ENCODE measurements around the gene SPEF2. TPM values are rescaled to one million over a fixed set of nuclear protein-coding genes. Genes with fewer than 3 reads are reported as not detected.

Gene SPEF2
- 2.7 TPM for total RNA-seq
- long read RNA-seq, full-length matches to known transcripts = 4 of 6 reads
- long read RNA-seq, partial matches to known transcripts = 1 of 6 reads
- long read RNA-seq, other reads (novel, unspliced or antisense) = 1 of 6 reads

- intact Hi-C loops (cut with micrococcal nuclease) = no loop called here
- TF ChIP-seq, protein P1, sequence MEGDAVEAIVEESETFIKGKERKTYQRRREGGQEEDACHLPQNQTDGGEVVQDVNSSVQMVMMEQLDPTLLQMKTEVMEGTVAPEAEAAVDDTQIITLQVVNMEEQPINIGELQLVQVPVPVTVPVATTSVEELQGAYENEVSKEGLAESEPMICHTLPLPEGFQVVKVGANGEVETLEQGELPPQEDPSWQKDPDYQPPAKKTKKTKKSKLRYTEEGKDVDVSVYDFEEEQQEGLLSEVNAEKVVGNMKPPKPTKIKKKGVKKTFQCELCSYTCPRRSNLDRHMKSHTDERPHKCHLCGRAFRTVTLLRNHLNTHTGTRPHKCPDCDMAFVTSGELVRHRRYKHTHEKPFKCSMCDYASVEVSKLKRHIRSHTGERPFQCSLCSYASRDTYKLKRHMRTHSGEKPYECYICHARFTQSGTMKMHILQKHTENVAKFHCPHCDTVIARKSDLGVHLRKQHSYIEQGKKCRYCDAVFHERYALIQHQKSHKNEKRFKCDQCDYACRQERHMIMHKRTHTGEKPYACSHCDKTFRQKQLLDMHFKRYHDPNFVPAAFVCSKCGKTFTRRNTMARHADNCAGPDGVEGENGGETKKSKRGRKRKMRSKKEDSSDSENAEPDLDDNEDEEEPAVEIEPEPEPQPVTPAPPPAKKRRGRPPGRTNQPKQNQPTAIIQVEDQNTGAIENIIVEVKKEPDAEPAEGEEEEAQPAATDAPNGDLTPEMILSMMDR (IDR thresholded peaks at IDR 0.05; ENCODE audit: borderline replicate concordance) = peak; percentile 78
- Histone ChIP-seq H3K4me1 (peaks cover 18% of the 10 kb centered on the region), H3K4me3 (peak within 1 kb of the TSS; percentile 86), H3K27me3 (ENCODE audit: low read depth) (no peaks in the 10 kb centered on the region), H3K27ac (replicated peaks) (no peak within 1 kb of the TSS), H3K9me3 (replicated peaks) (peaks cover 13% of the 10 kb centered on the region), H3K36me3 (no peaks in the 10 kb centered on the region)
- DNase-seq = peak; percentile 78
Measured at GRCh38 chr5:35617435-35618303, at the start of gene SPEF2. Gene SPEF2 (plus strand): TSS chr5:35617863. CDS start chr5:35617998, 135 bp downstream.

DNA sequence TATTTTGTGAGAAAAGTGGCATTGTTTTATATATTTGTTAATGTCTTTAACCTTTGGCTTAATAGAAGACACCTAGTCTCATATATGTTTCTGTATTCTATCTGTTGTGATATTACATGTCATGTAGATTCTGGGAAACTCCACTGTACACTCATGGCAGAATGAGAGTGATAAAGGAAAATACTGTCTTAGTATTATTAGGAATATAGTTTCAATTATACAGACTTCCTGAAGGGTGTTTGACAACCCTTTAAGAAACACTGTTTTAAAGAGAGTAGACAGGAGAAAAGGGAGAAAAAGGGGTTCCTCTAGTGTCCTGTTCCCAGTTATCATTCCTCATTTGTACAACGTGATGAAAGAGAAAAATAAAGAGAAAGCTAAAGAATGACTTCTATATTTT lies 42.1 kb upstream of the SPEF2 start:
- Histone ChIP-seq H3K4me3 (no peak overlapping the region), H3K27me3 (ENCODE audit: low read depth) (no peaks in the 10 kb centered on the region), H3K36me3 (no peaks in the 10 kb centered on the region), H3K9me3 (replicated peaks) (no peaks in the 10 kb centered on the region), H3K27ac (replicated peaks) (no peak overlapping the region), H3K4me1 (no peaks in the 10 kb centered on the region)
- intact Hi-C loops (cut with micrococcal nuclease) = no loop called here
- TF ChIP-seq, protein P1 (IDR thresholded peaks at IDR 0.05; ENCODE audit: borderline replicate concordance) = no peak
- DNase-seq = no peak

- intact Hi-C loops (cut with micrococcal nuclease) = no loop called here
- no peaks in the 10 kb centered on the region for H3K36me3 ChIP-seq
- H3K9me3 ChIP-seq (replicated peaks) = no peaks in the 10 kb centered on the region
- DNase-seq = no peak
- no peaks in the 10 kb centered on the region for H3K4me1 ChIP-seq
- no peaks in the 10 kb centered on the region for H3K27me3 ChIP-seq (ENCODE audit: low read depth)
- no peak overlapping the region for H3K27ac ChIP-seq (replicated peaks)
- TF ChIP-seq, protein P1 (IDR thresholded peaks at IDR 0.05; ENCODE audit: borderline replicate concordance) = no peak
- H3K4me3 ChIP-seq = no peak overlapping the region
Measured at GRCh38 chr5:35587419-35587818, 30.2 kb upstream of the SPEF2 start.

- intact Hi-C loops (cut with micrococcal nuclease) = no loop called here
- H3K9me3 ChIP-seq (replicated peaks) = no peaks in the 10 kb centered on the region
- H3K4me3 ChIP-seq = no peak overlapping the region
- DNase-seq = no peak
- no peaks in the 10 kb centered on the region for H3K36me3 ChIP-seq
- no peak overlapping the region for H3K27ac ChIP-seq (replicated peaks)
- H3K4me1 ChIP-seq = no peaks in the 10 kb centered on the region
- TF ChIP-seq, protein P1 (IDR thresholded peaks at IDR 0.05; ENCODE audit: borderline replicate concordance) = no peak
- H3K27me3 ChIP-seq (ENCODE audit: low read depth) = no peaks in the 10 kb centered on the region
Measured at GRCh38 chr5:35593338-35593737, 24.3 kb upstream of the SPEF2 start.

DNA sequence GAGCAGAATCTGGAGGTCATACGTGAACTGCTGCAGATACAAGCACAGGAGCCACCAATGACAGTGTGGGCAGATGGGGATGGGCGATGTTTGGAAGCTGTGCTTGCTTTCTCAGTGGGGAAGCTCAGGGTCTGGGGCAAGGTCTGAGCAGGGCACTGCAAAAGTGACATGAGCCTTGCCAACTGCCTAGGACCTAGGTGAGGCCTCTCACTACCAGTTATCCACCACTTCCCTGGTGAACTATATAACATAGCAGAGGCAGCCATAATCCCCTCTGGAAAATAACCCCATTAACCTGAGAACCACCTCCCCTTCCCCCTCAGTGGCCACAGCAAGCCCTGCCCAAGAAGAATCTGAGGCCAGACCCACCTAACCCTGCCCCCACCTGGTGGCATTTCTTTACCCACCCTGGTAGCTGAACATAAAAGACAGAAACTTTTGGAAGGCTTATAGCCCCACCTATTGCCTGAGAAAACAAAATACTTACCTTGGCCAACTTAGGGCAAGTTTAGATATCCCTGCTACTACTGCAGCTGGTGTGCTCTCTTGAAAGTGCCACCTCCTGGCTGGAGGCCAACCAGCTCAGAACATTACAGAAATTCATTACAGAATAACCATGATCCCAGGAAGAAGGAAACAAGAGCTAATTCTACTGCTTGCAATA lies 18.8 kb upstream of the SPEF2 start:
- no peaks in the 10 kb centered on the region for H3K4me1 ChIP-seq
- H3K36me3 ChIP-seq = no peaks in the 10 kb centered on the region
- no peak for DNase-seq
- no peak overlapping the region for H3K27ac ChIP-seq (replicated peaks)
- no peak overlapping the region for H3K4me3 ChIP-seq
- TF ChIP-seq, protein P1 (IDR thresholded peaks at IDR 0.05; ENCODE audit: borderline replicate concordance) = no peak
- peaks cover 23% of the 10 kb centered on the region for H3K9me3 ChIP-seq (replicated peaks)
- H3K27me3 ChIP-seq (ENCODE audit: low read depth) = no peaks in the 10 kb centered on the region
- intact Hi-C loops (cut with micrococcal nuclease) = no loop called here
